NCI-H82 treated with DMSO at 0.1 percent for 48 hours (cell line): ENCODE data around the gene TERT.
"Not testable (repeated sequence)": the region's sequence is repeated elsewhere in the genome, so short reads cannot be mapped to it uniquely, and the experiment has no call there.

ENCODE experiments used
- DNase-seq: peaks from one replicate; lab custom pipeline; 2025; ENCODE audit not compliant: unreplicated experiment; lab: John Stamatoyannopoulos, UW

Gene TERT

GRCh38 chr5:1243487-1244130 is 51.3 kb downstream of the TERT start:
- DNase-seq, result no peak

- DNase-seq, result no peak
These were observed 52.0 kb downstream of the TERT start for GRCh38 chr5:1242733-1243486.

GRCh38 chr5:1241509-1242080 is 53.3 kb downstream of the TERT start:
- DNase-seq, result no peak

- DNase-seq, result no peak
These were observed 54.2 kb downstream of the TERT start for GRCh38 chr5:1240496-1241260.

- DNase-seq, result no peak
These were observed 55.2 kb downstream of the TERT start for GRCh38 chr5:1239505-1240251.

- DNase-seq, result no peak
These were observed 59.0 kb downstream of the TERT start for GRCh38 chr5:1235838-1236237.

- DNase-seq, result no peak
These were observed 59.5 kb downstream of the TERT start for GRCh38 chr5:1235379-1235778.

- no peak for DNase-seq
These were observed 62.1 kb downstream of the TERT start for GRCh38 chr5:1232780-1233179.

GRCh38 chr5:1231354-1231905 is 63.4 kb downstream of the TERT start:
- DNase-seq, result no peak

GRCh38 chr5:1230551-1230950 is 64.3 kb downstream of the TERT start:
- no peak for DNase-seq

- DNase-seq, result no peak
These were observed 65.0 kb downstream of the TERT start for GRCh38 chr5:1229822-1230221.

GRCh38 chr5:1229023-1229422 is 65.8 kb downstream of the TERT start:
- DNase-seq, result not testable (repeated sequence)

- DNase-seq, result no peak
These were observed 66.7 kb downstream of the TERT start for GRCh38 chr5:1228120-1228519.

GRCh38 chr5:1227667-1228066 is 67.2 kb downstream of the TERT start:
- no peak for DNase-seq

GRCh38 chr5:1226839-1227581 is 67.9 kb downstream of the TERT start:
- DNase-seq, result no peak

GRCh38 chr5:1226231-1226630 is 68.6 kb downstream of the TERT start:
- DNase-seq, result no peak

GRCh38 chr5:1225081-1225480 is 69.8 kb downstream of the TERT start, which contains the start of gene SLC6A18:
Gene SLC6A18, plus strand, starts transcription at chr5:1225381. Its CDS starts 97 bp downstream, at chr5:1225478.
- no peak for DNase-seq

- no peak for DNase-seq
These were observed 70.2 kb downstream of the TERT start for GRCh38 chr5:1224631-1225030.

GRCh38 chr5:1223278-1223670 is 71.6 kb downstream of the TERT start:
- no peak for DNase-seq
